Choroid plexus epithelial cell (primary cell): ENCODE data around the gene GPN1.

Experiments used
- DNase-seq: peaks from one replicate; pipeline ENCODE4 v3.0.0-alpha.2; 2010; ENCODE audit warnings: low read depth
- H3K4me3 ChIP-seq: 2 replicates; pipeline ENCODE4 v1.5.1; 2011; ENCODE audit warnings: low read depth, mild to moderate bottlenecking, control low read depth, low read length, moderate library complexity
- CTCF ChIP-seq: conservative IDR thresholded peaks from 2 replicates; pipeline ENCODE4 v1.5.1; 2011; ENCODE audit warnings: low read depth, mild to moderate bottlenecking, control low read depth, inconsistent platforms, low read length, moderate library complexity

The GPN1 gene

GRCh38 chr2:27663285-27664153 is 34.7 kb downstream of the GPN1 start, which contains the start of the genes SLC4A1AP and SUPT7L:
Gene SLC4A1AP, plus strand, starts transcription at chr2:27663889. Its CDS starts 26 bp downstream, at chr2:27663915.
Gene SUPT7L, minus strand, starts transcription at chr2:27663614. Its CDS starts 1,422 bp downstream, at chr2:27662192.
- peak; percentile 92 for DNase-seq
- TF ChIP-seq CTCF, result peak; percentile 15
- peak within 1 kb of the TSS; percentile 92 for H3K4me3 ChIP-seq

GRCh38 chr2:27664154-27664574 is 35.3 kb downstream of the GPN1 start:
- no peak for DNase-seq
- peak; percentile 7 for TF ChIP-seq CTCF

GRCh38 chr2:27664622-27665363 is 35.9 kb downstream of the GPN1 start:
- DNase-seq, result no peak
- H3K4me3 ChIP-seq, result peak overlapping the region; percentile 92
- TF ChIP-seq CTCF, result no peak

More at GRCh38 chr2:27664154-27664574, 35.3 kb downstream of the GPN1 start:
- H3K4me3 ChIP-seq, result peak overlapping the region; percentile 92

- no peak for DNase-seq
- no peak for TF ChIP-seq CTCF
- H3K4me3 ChIP-seq, result no peak overlapping the region
These were observed 38.6 kb downstream of the GPN1 start for GRCh38 chr2:27667446-27667845.

GRCh38 chr2:27671235-27671634 is 42.4 kb downstream of the GPN1 start:
- no peak overlapping the region for H3K4me3 ChIP-seq
- DNase-seq, result no peak
- TF ChIP-seq CTCF, result no peak

GRCh38 chr2:27672723-27673486 is 44.1 kb downstream of the GPN1 start:
- TF ChIP-seq CTCF, result no peak
- no peak for DNase-seq
- no peak overlapping the region for H3K4me3 ChIP-seq
